GM10248 (cell line): ENCODE measurements around the gene GPATCH2.
"Not testable (repeated sequence)": the region's sequence is repeated elsewhere in the genome, so short reads cannot be mapped to it uniquely, and the experiment has no call there.

Experiments
- CTCF ChIA-PET: fragments of 300-600 bp; sonication (Branson Sonifier 250); formaldehyde crosslinking; extraction: SDS; loops from one replicate; lab custom pipeline; 2021; ENCODE audit warnings: antibody characterized with exemption; lab: Yijun Ruan, JAX
- POLR2A ChIA-PET: fragments of 350-650 bp; sonication (Branson Sonifier 250); formaldehyde crosslinking; extraction: SDS; loops from one replicate; lab custom pipeline; 2020; ENCODE audit warnings: antibody characterized with exemption; lab: Yijun Ruan, JAX
- DNase-seq: peaks from one replicate; pipeline ENCODE4 v3.0.0; 2012; ENCODE audit errors: extremely low spot score
- CTCF ChIP-seq: IDR thresholded peaks from 2 replicates; pipeline ENCODE4 v1.5.1; 2012; ENCODE audit warnings: mild to moderate bottlenecking, low read depth; ENCODE audit errors: extremely low read depth, missing control alignments, control extremely low read depth

GPATCH2 gene

GRCh38 chr1:217599154-217599553 lies 31.7 kb downstream of the GPATCH2 start:
- CTCF ChIA-PET, result interaction anchor here (2.6 kb wide), 1 partner anchor 13 kb away, joined by 5 read pairs; no protein-coding TSS in a partner anchor
- POLR2A ChIA-PET, result no interaction called here
- no peak for TF ChIP-seq CTCF
- no peak for DNase-seq

GRCh38 chr1:217590598-217590997 lies 40.3 kb downstream of the GPATCH2 start:
- ChIA-PET POLR2A (no interaction called here), CTCF (interaction anchor here (0.9 to 2.7 kb wide), 3 partner anchors 15 to 22 kb away, joined by 3 to 8 read pairs (median 3); no protein-coding TSS in a partner anchor)
- no peak for TF ChIP-seq CTCF
- no peak for DNase-seq

GRCh38 chr1:217586586-217586985 lies 44.3 kb downstream of the GPATCH2 start:
- DNase-seq, result no peak
- CTCF ChIA-PET, result interaction anchor here (1.3 to 1.7 kb wide), 2 partner anchors 10 to 12 kb away, joined by 3 to 5 read pairs; no protein-coding TSS in a partner anchor
- no peak for TF ChIP-seq CTCF
- POLR2A ChIA-PET, result no interaction called here

GRCh38 chr1:217585577-217585976 lies 45.3 kb downstream of the GPATCH2 start:
- CTCF ChIA-PET, result interaction anchor here (1.3 to 1.7 kb wide), 2 partner anchors 9 to 13 kb away, joined by 3 to 5 read pairs; no protein-coding TSS in a partner anchor
- no peak for TF ChIP-seq CTCF
- no peak for DNase-seq
- POLR2A ChIA-PET, result no interaction called here

- POLR2A ChIA-PET, DNase-seq: not testable (repeated sequence)
- CTCF ChIA-PET, result interaction anchor here (1.3 kb wide), 1 partner anchor 13 kb away, joined by 6 read pairs; no protein-coding TSS in a partner anchor
Observed at GRCh38 chr1:217584286-217584811, 46.5 kb downstream of the GPATCH2 start.

GRCh38 chr1:217577336-217577735 lies 53.6 kb downstream of the GPATCH2 start:
- TF ChIP-seq CTCF, result no peak

GRCh38 chr1:217574265-217574949 lies 56.5 kb downstream of the GPATCH2 start:
- TF ChIP-seq CTCF, result no peak
- ChIA-PET POLR2A (no interaction called here), CTCF (interaction anchor here (0.7 to 1.5 kb wide), 3 partner anchors 13 to 37 kb away, joined by 3 read pairs; no protein-coding TSS in a partner anchor)
- no peak for DNase-seq

More at GRCh38 chr1:217577336-217577735, 53.6 kb downstream of the GPATCH2 start:
- POLR2A ChIA-PET, result no interaction called here
- no peak for DNase-seq
- CTCF ChIA-PET, result interaction anchor here (1.5 kb wide), 1 partner anchor 9 kb away, joined by 3 read pairs; no protein-coding TSS in a partner anchor
